H1 (cell line): ENCODE measurements around the gene RD3L. TPM values are rescaled to one million over a fixed set of nuclear protein-coding genes. Genes with fewer than 3 reads are reported as not detected.

Experiments
- CTCF ChIA-PET: fragments of 300-600 bp; sonication (Branson Sonifier 250); formaldehyde crosslinking; loops from one replicate; lab custom pipeline; 2021; ENCODE audit not compliant: partially characterized antibody; lab: Charles Lee
- POLR2A ChIA-PET: fragments of 300-600 bp; sonication (Branson Sonifier 250); formaldehyde crosslinking; loops from one replicate; lab custom pipeline; 2021; ENCODE audit warnings: inconsistent platforms; ENCODE audit not compliant: partially characterized antibody; lab: Charles Lee
- DNase-seq, 2 experiments: peaks; one replicate each; pipeline versions ENCODE4 v3.0.0 to v3.0.0-alpha.2; 2010 to 2022; ENCODE audit warnings: low spot score in 2 of 2, low read depth in 1 of 2, mixed read lengths in 1 of 2
- FAIRE-seq: peaks from 2 replicates; lab custom pipeline; 2011; peaks lifted over from hg19 to GRCh38; lab: Jason Lieb, UNC
- H2AFZ ChIP-seq: 2 replicates; pipeline ENCODE4 v1.8.1; 2012; ENCODE audit warnings: low read length, inconsistent platforms
- H2AK5ac ChIP-seq: 2 replicates; pipeline ENCODE4 v1.6.1; 2013; ENCODE audit warnings: low read depth, low read length
- H2BK120ac ChIP-seq: replicated peaks from 2 replicates; pipeline ENCODE3; 2013; ENCODE audit warnings: low read depth, low read length, inconsistent platforms
- H2BK12ac ChIP-seq: 2 replicates; pipeline ENCODE4 v1.6.1; 2013; ENCODE audit warnings: low read depth, low read length
- H2BK15ac ChIP-seq: 2 replicates; pipeline ENCODE4 v1.6.1; 2013; ENCODE audit warnings: low read length
- H2BK20ac ChIP-seq: 2 replicates; pipeline ENCODE4 v1.6.1; 2013; ENCODE audit warnings: low read length
- H2BK5ac ChIP-seq: 2 replicates; pipeline ENCODE4 v1.6.1; 2013; ENCODE audit warnings: low read depth, low read length
- H3K14ac ChIP-seq: 2 replicates; pipeline ENCODE4 v1.6.1; 2013; ENCODE audit warnings: inconsistent platforms; ENCODE audit not compliant: insufficient read length
- H3K18ac ChIP-seq: 2 replicates; pipeline ENCODE4 v1.6.1; 2013; ENCODE audit warnings: low read length; ENCODE audit errors: extremely low read depth
- H3K23ac ChIP-seq: 2 replicates; pipeline ENCODE4 v1.6.1; 2013; ENCODE audit warnings: inconsistent platforms; ENCODE audit not compliant: insufficient read length
- H3K23me2 ChIP-seq: 2 replicates; pipeline ENCODE4 v1.6.1; 2013; ENCODE audit warnings: low read depth, low read length
- H3K27ac ChIP-seq: 2 replicates; pipeline ENCODE4 v1.6.1; 2011; ENCODE audit warnings: low read depth, low read length, inconsistent platforms
- H3K27me3 ChIP-seq, 4 experiments: replicated peaks in 1 of 4; 1 replicate in 1 of 4; 2 replicates in 3 of 4; pipeline versions ENCODE4 v1.6.1 to v1.8.1; 2011 to 2013; ENCODE audit warnings: low read length in 3 of 4, mild to moderate bottlenecking in 3 of 4, inconsistent platforms in 2 of 4, mixed read lengths in 2 of 4, moderate library complexity in 1 of 4; ENCODE audit not compliant: control insufficient read depth in 3 of 4, insufficient read depth in 3 of 4; ENCODE audit errors: extremely low read depth in 1 of 4
- H3K36me3 ChIP-seq, 4 experiments: 2 replicates each; pipeline versions ENCODE4 v1.6.1 to v1.8.1; 2011 to 2013; ENCODE audit warnings: mild to moderate bottlenecking in 4 of 4, low read length in 3 of 4, moderate library complexity in 2 of 4, control low read depth in 1 of 4, inconsistent platforms in 1 of 4; ENCODE audit not compliant: insufficient read depth in 4 of 4, control insufficient read depth in 2 of 4
- H3K4ac ChIP-seq: replicated peaks from 2 replicates; pipeline ENCODE3; 2013; ENCODE audit warnings: low read length, low read depth, mixed read lengths, inconsistent platforms; ENCODE audit not compliant: insufficient read length
- H3K4me1 ChIP-seq, 4 experiments: replicated peaks in 1 of 4; 1 replicate in 1 of 4; 2 replicates in 3 of 4; pipeline versions ENCODE4 v1.6.1 to v1.8.1; 2011 to 2013; ENCODE audit warnings: low read length in 3 of 4, inconsistent platforms in 2 of 4, mixed read lengths in 1 of 4; ENCODE audit not compliant: insufficient read depth in 4 of 4, control insufficient read depth in 3 of 4
- H3K4me2 ChIP-seq, 2 experiments: 2 replicates each; pipeline versions ENCODE4 v1.6.1 to v1.8.1; 2011 to 2013; ENCODE audit warnings: low read depth in 2 of 2, low read length in 2 of 2, control low read depth in 1 of 2, inconsistent platforms in 1 of 2, mild to moderate bottlenecking in 1 of 2; ENCODE audit not compliant: insufficient read depth in 1 of 2
- H3K4me3 ChIP-seq, 4 experiments: fragments of 200-600, 300-600 bp in 1 of 4; sonication (generic), shearing (Covaris generic), sonication (Bioruptor Twin) in 1 of 4; 2 replicates each; pipeline versions ENCODE4 v1.5.1 to v1.8.1; 2011 to 2016; ENCODE audit warnings: low read length in 4 of 4, low read depth in 3 of 4, control low read depth in 2 of 4, inconsistent platforms in 2 of 4, mild to moderate bottlenecking in 2 of 4, mixed read lengths in 1 of 4, moderate library complexity in 1 of 4; ENCODE audit not compliant: insufficient read depth in 2 of 4; ENCODE audit errors: extremely low read depth in 1 of 4
- H3K56ac ChIP-seq: replicated peaks from 2 replicates; pipeline ENCODE3; 2013; ENCODE audit warnings: low read depth, mild to moderate bottlenecking, mixed read lengths, low read length, inconsistent platforms; ENCODE audit not compliant: insufficient read length
- H3K79me1 ChIP-seq: 2 replicates; pipeline ENCODE4 v1.6.1; 2013; ENCODE audit warnings: low read depth, low read length, control low read depth
- H3K79me2 ChIP-seq, 2 experiments: 2 replicates each; pipeline versions ENCODE4 v1.6.1 to v1.8.1; 2012 to 2013; ENCODE audit warnings: low read length in 2 of 2, mild to moderate bottlenecking in 2 of 2, inconsistent platforms in 1 of 2; ENCODE audit not compliant: insufficient read depth in 2 of 2, control insufficient read depth in 1 of 2
- H3K9ac ChIP-seq, 4 experiments: replicated peaks in 1 of 4; 1 replicate in 1 of 4; 2 replicates in 3 of 4; pipeline versions ENCODE4 v1.6.1 to v1.8.1; 2011 to 2013; ENCODE audit warnings: low read depth in 3 of 4, low read length in 3 of 4, control low read depth in 2 of 4, mild to moderate bottlenecking in 2 of 4, moderate library complexity in 2 of 4, inconsistent platforms in 1 of 4; ENCODE audit errors: extremely low read depth in 1 of 4
- H3K9me3 ChIP-seq, 2 experiments: 2 replicates each; pipeline versions ENCODE4 v1.6.1 to v1.8.1; 2012 to 2013; ENCODE audit warnings: mild to moderate bottlenecking in 2 of 2, moderate library complexity in 2 of 2, control low read depth in 1 of 2, inconsistent platforms in 1 of 2, low read depth in 1 of 2, low read length in 1 of 2, mixed read lengths in 1 of 2; ENCODE audit not compliant: insufficient read depth in 2 of 2
- H4K20me1 ChIP-seq, 2 experiments: replicated peaks in 1 of 2; 2 replicates each; pipeline versions ENCODE3 to v1.8.1; 2011 to 2013; ENCODE audit warnings: inconsistent platforms in 2 of 2, low read length in 2 of 2, mild to moderate bottlenecking in 1 of 2; ENCODE audit not compliant: insufficient read depth in 2 of 2, control insufficient read depth in 1 of 2
- H4K5ac ChIP-seq: 2 replicates; pipeline ENCODE4 v1.6.1; 2013; ENCODE audit warnings: low read length, low read depth, mixed read lengths, inconsistent platforms; ENCODE audit not compliant: insufficient read length
- H4K8ac ChIP-seq: 2 replicates; pipeline ENCODE4 v1.8.0; 2013; ENCODE audit warnings: mild to moderate bottlenecking, moderate library complexity, low read length, inconsistent platforms; ENCODE audit not compliant: insufficient read depth; ENCODE audit errors: extremely low read depth
- H4K91ac ChIP-seq: replicated peaks from 2 replicates; pipeline ENCODE3; 2013; ENCODE audit warnings: low read length, mixed read lengths, inconsistent platforms; ENCODE audit not compliant: insufficient read length
- BACH1 ChIP-seq: IDR thresholded peaks from 2 replicates; pipeline ENCODE4 v1.6.1; 2012; ENCODE audit warnings: low read length, improper control_type of control experiment
- CBX8 ChIP-seq: fragments of 300-800, 300-1000 bp; sonication (generic); IDR thresholded peaks from 2 replicates; pipeline ENCODE4 v1.7.1; 2016; ENCODE audit warnings: low read depth, low read length, borderline replicate concordance
- CREB1 ChIP-seq: IDR thresholded peaks from 2 replicates; pipeline ENCODE4 v1.6.1; 2012; ENCODE audit warnings: inconsistent platforms
- KDM4A ChIP-seq: IDR thresholded peaks from one replicate; pipeline ENCODE4 v1.7.1; 2012; ENCODE audit warnings: low read depth, mild to moderate bottlenecking, moderate library complexity, low read length, inconsistent platforms; ENCODE audit not compliant: severe bottlenecking
- NRF1 ChIP-seq: IDR thresholded peaks from 2 replicates; pipeline ENCODE4 v1.6.1; 2011; ENCODE audit warnings: mild to moderate bottlenecking, low read depth, low read length, improper control_type of control experiment
- POLR2A ChIP-seq, 2 experiments: IDR thresholded peaks; 1 replicate in 1 of 2; 2 replicates in 1 of 2; pipeline ENCODE4 v1.6.1; 2011; ENCODE audit warnings: low read depth in 2 of 2, low read length in 2 of 2, mild to moderate bottlenecking in 2 of 2; ENCODE audit errors: control extremely low read depth in 1 of 2
- POU5F1 ChIP-seq: IDR thresholded peaks from 2 replicates; pipeline ENCODE4 v1.6.1; 2011; ENCODE audit warnings: low read depth, mild to moderate bottlenecking, low read length, moderate library complexity
- RXRA ChIP-seq: IDR thresholded peaks from 2 replicates; pipeline ENCODE4 v1.6.1; 2011; ENCODE audit warnings: low read depth, mild to moderate bottlenecking, low read length, moderate library complexity; ENCODE audit not compliant: insufficient read depth
- TAF1 ChIP-seq: IDR thresholded peaks from 2 replicates; pipeline ENCODE4 v1.6.1; 2011; ENCODE audit warnings: mild to moderate bottlenecking, low read depth, low read length
- WGBS, 2 experiments: shearing (Covaris generic) in 1 of 2; methylation state at CpG; one replicate each; pipeline versions ENCODE4 v1.1.6 to v1.1.7; 2013 to 2015; ENCODE audit warnings: low lambda C conversion rate in 2 of 2, mixed read lengths in 2 of 2, inconsistent platforms in 1 of 2, low coverage in 1 of 2, missing lambda C conversion rate in 1 of 2; ENCODE audit not compliant: insufficient replicate concordance in 2 of 2, insufficient coverage in 1 of 2, insufficient read length in 1 of 2; ENCODE audit errors: extremely low coverage in 1 of 2, missing lambda C conversion rate in 1 of 2; 5-methylcytosine and 5-hydroxymethylcytosine counted together
- polyA plus RNA-seq, 7 experiments: library from polyadenylated mRNA; depleted of rRNA in 3 of 7; stranded (reverse) in 5 of 7; unstranded in 2 of 7; fragments of >200 nt in 5 of 7; fragments of 200-250 nt in 2 of 7; gene quantifications; 1 replicate in 5 of 7; 2 replicates in 1 of 7; 4 replicates in 1 of 7; pipeline versions ENCODE4 v1.2.1 to v1.2.3, GENCODE V29; 2011 to 2013; ENCODE audit warnings: missing spikeins in 2 of 7, mixed read lengths in 2 of 7
- total RNA-seq: library from RNA; stranded (reverse); fragmentation: NEBNext Ultra II Directional; extraction: Animal tissue kit (Norgen Biotek cat#: 25700); gene quantifications from 2 replicates; pipeline ENCODE4 v1.2.1, GENCODE V29; 2021
- TF ChIP-seq, protein P1 (sequence below): IDR thresholded peaks from 2 replicates; pipeline ENCODE4 v1.6.1; 2011; ENCODE audit warnings: low read depth, mild to moderate bottlenecking, low read length; ENCODE audit not compliant: insufficient read depth
- TF ChIP-seq, protein P2 (sequence below): IDR thresholded peaks from 2 replicates; pipeline ENCODE4 v1.6.1; 2012; ENCODE audit warnings: inconsistent platforms

RD3L gene
- total and polyA plus RNA-seq, 2 of the 8 experiments (the other 6 are each of a cell fraction or from before 2014, with no cell fraction given): not detected

DNA sequence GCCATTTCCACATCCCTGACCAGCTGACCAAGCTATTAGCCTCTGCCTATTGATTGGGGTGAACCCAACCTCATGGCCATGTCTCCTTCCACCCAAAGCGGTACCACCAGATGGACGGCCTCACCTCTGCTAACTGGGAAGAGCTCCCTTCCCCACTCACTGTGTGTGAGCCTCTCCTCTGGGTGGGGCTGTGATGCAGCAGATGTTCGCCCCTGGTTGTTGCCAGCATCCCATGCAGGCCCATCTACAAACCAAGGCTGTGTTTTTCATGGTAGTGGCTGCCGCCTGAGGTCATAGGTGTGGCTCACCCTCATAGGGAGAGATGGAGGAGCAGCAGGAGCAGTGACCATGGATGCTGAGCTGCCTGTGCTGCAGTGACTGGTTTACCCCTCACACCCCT, 47.6 kb upstream of the RD3L start:
- H2BK20ac ChIP-seq: no peak overlapping the region
- no peak overlapping the region for H4K91ac ChIP-seq
- no peak overlapping the region for H4K8ac ChIP-seq
- H3K4ac ChIP-seq: no peak overlapping the region
- H3K9ac ChIP-seq: no peak overlapping the region
- no peak overlapping the region for H2BK12ac ChIP-seq
- DNase-seq: no peak
- TF ChIP-seq KDM4A (no peak), BACH1 (no peak), POU5F1 (no peak), NRF1 (no peak), CREB1 (no peak), TAF1 (no peak), RXRA (no peak), CBX8 (no peak), POLR2A (IDR thresholded peaks at IDR 0.05; ENCODE audit: control extremely low read depth in 1 of 2, low read depth in 2 of 2, low read length in 2 of 2) (no peak)
- TF ChIP-seq, protein P1, sequence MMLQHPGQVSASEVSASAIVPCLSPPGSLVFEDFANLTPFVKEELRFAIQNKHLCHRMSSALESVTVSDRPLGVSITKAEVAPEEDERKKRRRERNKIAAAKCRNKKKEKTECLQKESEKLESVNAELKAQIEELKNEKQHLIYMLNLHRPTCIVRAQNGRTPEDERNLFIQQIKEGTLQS: no peak
- TF ChIP-seq, protein P2, sequence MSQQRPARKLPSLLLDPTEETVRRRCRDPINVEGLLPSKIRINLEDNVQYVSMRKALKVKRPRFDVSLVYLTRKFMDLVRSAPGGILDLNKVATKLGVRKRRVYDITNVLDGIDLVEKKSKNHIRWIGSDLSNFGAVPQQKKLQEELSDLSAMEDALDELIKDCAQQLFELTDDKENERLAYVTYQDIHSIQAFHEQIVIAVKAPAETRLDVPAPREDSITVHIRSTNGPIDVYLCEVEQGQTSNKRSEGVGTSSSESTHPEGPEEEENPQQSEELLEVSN: no peak
- no peak overlapping the region for H3K4me3 ChIP-seq
- H3K27ac ChIP-seq: no peak overlapping the region
- H2AK5ac ChIP-seq: no peak overlapping the region
- H3K23ac ChIP-seq: no peak overlapping the region
- H3K36me3 ChIP-seq: no peaks in the 10 kb centered on the region
- H3K27me3 ChIP-seq: no peaks in the 10 kb centered on the region
- no peaks in the 10 kb centered on the region for H3K4me1 ChIP-seq
- H3K23me2 ChIP-seq: no peaks in the 10 kb centered on the region
- no peak overlapping the region for H2BK120ac ChIP-seq
- no peak overlapping the region for H4K5ac ChIP-seq
- no peaks in the 10 kb centered on the region for H4K20me1 ChIP-seq
- no peaks in the 10 kb centered on the region for H3K79me1 ChIP-seq
- no peak overlapping the region for H3K18ac ChIP-seq
- H3K4me2 ChIP-seq: no peak overlapping the region
- ChIA-PET POLR2A (no interaction called here), CTCF (interaction anchor here (1.0 to 4.9 kb wide), 3 partner anchors 9 to 89 kb away, joined by 3 to 21 read pairs (median 8); no protein-coding TSS in a partner anchor)
- H2AFZ ChIP-seq: no peak overlapping the region; the same call in 1 of the 2 replicates
- H3K56ac ChIP-seq: no peak overlapping the region
- FAIRE-seq: no peak
- H2BK15ac ChIP-seq: no peak overlapping the region
- H2BK5ac ChIP-seq: no peak overlapping the region
- H3K79me2 ChIP-seq: no peaks in the 10 kb centered on the region
- whole genome bisulfite sequencing, 2 experiments: 94% methylated on average over 4 of the region's 4 CpGs; no CpG with 5 or more reads in 1 of the 2 experiments
- H3K14ac ChIP-seq: no peak overlapping the region
- H3K9me3 ChIP-seq: peaks cover 15 to 20% of the 10 kb centered on the region in 2 experiments
